WERI-Rb-1 (cell line): Measurements from ENCODE around the gene RNF17.

Experiments
- DNase-seq: peaks from one replicate; pipeline ENCODE4 v3.0.0-alpha.2; 2020
- H3K27ac ChIP-seq: fragments of 250-450 bp; sonication (Bioruptor Pico); 2 replicates; pipeline ENCODE4 v1.5.1; 2020; ENCODE audit warnings: mild to moderate bottlenecking, moderate library complexity
- H3K27me3 ChIP-seq: fragments of 250-450 bp; sonication (Bioruptor Pico); 2 replicates; pipeline ENCODE4 v1.5.1; 2021; ENCODE audit warnings: mild to moderate bottlenecking, low read depth, moderate library complexity; ENCODE audit not compliant: insufficient read depth, severe bottlenecking
- H3K36me3 ChIP-seq: fragments of 250-450 bp; sonication (Bioruptor Pico); 2 replicates; pipeline ENCODE4 v1.5.1; 2020; ENCODE audit warnings: mild to moderate bottlenecking, moderate library complexity
- H3K4me3 ChIP-seq: 2 replicates; pipeline ENCODE4 v1.5.1; 2011; ENCODE audit warnings: low read depth, mild to moderate bottlenecking, control low read depth, low read length
- H3K9me3 ChIP-seq: fragments of 250-450 bp; sonication (Bioruptor Pico); 2 replicates; pipeline ENCODE4 v1.5.1; 2021; ENCODE audit warnings: mild to moderate bottlenecking, moderate library complexity; ENCODE audit not compliant: severe bottlenecking
- CTCF ChIP-seq: IDR thresholded peaks from 2 replicates; pipeline ENCODE4 v1.5.1; 2011; ENCODE audit warnings: low read depth, mild to moderate bottlenecking, control low read depth, inconsistent platforms, low read length

RNF17 gene

GRCh38 chr13:24865163-24865953 lies 101.4 kb downstream of the RNF17 start:
- no peak for TF ChIP-seq CTCF
- Histone ChIP-seq H3K27me3 (no peaks in the 10 kb centered on the region), H3K9me3 (no peaks in the 10 kb centered on the region), H3K27ac (no peak overlapping the region), H3K4me3 (no peak overlapping the region), H3K36me3 (no peaks in the 10 kb centered on the region)
- no peak for DNase-seq

- Histone ChIP-seq H3K27ac (no peak overlapping the region), H3K4me3 (no peak overlapping the region), H3K27me3 (no peaks in the 10 kb centered on the region), H3K36me3 (no peaks in the 10 kb centered on the region), H3K9me3 (no peaks in the 10 kb centered on the region)
- no peak for DNase-seq
- TF ChIP-seq CTCF = no peak
Measured at GRCh38 chr13:24866488-24866887, 102.5 kb downstream of the RNF17 start.

- Histone ChIP-seq H3K36me3 (no peaks in the 10 kb centered on the region), H3K27me3 (no peaks in the 10 kb centered on the region), H3K27ac (no peak overlapping the region), H3K4me3 (no peak overlapping the region), H3K9me3 (no peaks in the 10 kb centered on the region)
- TF ChIP-seq CTCF = no peak
- no peak for DNase-seq
Measured at GRCh38 chr13:24868874-24869273, 104.9 kb downstream of the RNF17 start.

DNA sequence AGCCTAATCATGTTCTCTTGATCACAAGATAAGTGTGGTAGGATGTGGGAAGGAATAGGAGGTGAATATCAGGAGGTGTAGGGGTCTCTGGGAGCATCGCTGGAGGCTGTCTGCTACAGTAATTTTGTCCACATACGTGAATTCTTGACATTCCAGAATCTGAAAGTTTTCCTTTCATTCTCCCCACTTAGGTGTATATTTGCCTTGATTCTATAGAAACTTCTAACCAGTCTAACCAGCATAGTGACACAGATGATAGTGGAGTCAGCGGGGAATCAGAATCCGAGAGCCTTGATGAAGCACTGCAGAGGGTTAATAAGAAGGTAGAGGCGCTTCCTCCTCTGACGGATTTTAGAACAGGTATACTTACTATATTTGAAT lies 106.4 kb downstream of the RNF17 start:
- no peak for DNase-seq
- Histone ChIP-seq H3K36me3 (no peaks in the 10 kb centered on the region), H3K9me3 (no peaks in the 10 kb centered on the region), H3K4me3 (no peak overlapping the region), H3K27me3 (no peaks in the 10 kb centered on the region), H3K27ac (no peak overlapping the region)
- no peak for TF ChIP-seq CTCF

DNA sequence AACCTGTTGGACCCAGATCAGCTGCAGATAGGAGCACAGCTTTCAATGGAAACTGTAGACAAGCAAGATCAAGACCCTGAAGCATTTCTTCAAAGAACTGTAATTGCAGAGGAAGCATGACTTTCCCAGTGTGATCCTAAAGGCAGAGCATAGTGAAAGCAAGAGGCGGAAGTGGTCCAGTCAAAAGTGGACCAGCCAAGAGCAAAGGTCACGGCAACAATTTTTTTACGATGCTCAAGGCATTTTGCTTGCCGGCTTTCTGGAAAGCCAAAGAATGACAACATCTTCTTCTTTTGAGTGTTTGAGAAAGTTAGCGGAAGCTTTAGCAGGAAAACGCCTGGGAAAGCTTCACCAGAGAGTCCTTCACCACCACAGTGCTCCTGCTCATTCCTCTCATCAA lies 111.6 kb downstream of the RNF17 start:
- Histone ChIP-seq H3K27me3 (no peaks in the 10 kb centered on the region), H3K4me3 (no peak overlapping the region), H3K27ac (no peak overlapping the region), H3K36me3 (no peaks in the 10 kb centered on the region), H3K9me3 (no peaks in the 10 kb centered on the region)
- no peak for DNase-seq
- no peak for TF ChIP-seq CTCF

DNA sequence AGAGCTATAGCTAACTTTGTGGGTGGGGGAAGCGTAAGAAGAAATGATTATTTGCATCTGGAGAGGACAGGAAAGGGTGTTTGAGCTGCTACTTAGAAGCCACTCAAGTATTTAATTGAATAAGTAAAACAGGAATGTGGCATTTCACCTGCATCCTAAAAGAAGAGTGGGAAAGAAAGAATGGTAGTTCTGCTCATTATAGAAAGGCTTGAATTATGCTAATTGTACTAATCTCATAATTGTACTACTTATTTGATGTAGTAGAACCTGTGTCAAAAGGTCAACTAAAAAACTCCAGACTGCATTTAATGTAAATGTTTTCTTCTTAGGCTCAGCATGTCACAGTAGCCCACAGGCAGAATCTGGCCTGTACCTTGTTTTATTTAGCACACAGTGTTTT lies 113.6 kb downstream of the RNF17 start:
- H3K36me3 ChIP-seq = peaks cover 3% of the 10 kb centered on the region
- no peak for DNase-seq
- H3K9me3 ChIP-seq = no peaks in the 10 kb centered on the region
- no peak overlapping the region for H3K27ac ChIP-seq
- no peak overlapping the region for H3K4me3 ChIP-seq
- no peaks in the 10 kb centered on the region for H3K27me3 ChIP-seq
- TF ChIP-seq CTCF = no peak
